Measurements from ENCODE around the gene GRAMD4. TPM values are rescaled to one million over a fixed set of nuclear protein-coding genes. Genes with fewer than 3 reads are reported as not detected.

GRAMD4 gene
- total RNA-seq, 1 donor from 2014 or later, result 24.1 TPM

DNA sequence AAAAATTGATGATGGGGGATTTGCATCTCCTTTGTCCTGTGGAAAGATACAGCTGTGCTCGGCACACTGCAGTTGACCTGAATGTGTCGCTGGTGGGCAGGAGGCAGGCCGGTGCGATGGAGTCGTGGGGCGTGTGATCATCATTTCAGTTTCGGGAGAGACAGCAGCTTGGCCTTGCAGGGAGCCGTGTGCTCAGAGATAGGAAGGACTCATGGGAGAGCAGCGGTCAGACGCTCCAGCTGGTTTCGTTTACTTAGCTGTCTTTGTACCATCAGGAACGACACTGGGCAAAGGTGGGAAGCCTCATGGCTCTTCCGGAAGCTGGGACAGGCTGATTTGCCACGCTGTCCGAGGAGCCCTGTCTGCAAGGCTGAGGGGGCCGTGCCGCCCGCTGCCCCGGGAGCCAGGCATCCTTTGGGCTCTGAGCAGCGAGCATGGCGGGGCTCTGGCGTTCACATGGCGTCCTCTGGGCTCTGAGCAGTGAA, 32.7 kb downstream of the GRAMD4 start:
- DNase-seq (ENCODE audit: extremely low read depth, low read depth, low spot score), result no peak

DNA sequence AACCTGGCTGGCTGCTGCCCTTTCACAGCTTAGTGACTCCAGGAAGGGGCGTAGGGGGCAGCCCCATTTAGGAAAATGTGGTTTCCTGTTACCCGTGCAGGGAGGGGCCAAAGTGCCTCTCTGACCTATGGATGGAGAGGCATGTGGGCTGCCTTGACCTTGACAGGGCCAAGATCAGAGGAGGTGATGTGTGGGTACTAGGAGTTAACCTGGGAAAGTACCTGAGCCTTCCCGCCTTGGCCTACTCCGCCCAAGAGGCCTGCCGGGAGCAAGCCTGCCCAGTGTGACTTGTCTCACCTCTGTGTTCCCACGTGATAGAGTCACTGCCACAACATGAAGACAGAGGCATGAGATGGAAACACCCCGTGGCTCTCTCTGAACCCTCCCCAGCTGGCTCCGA, 33.4 kb downstream of the GRAMD4 start:
- no peak for DNase-seq (ENCODE audit: extremely low read depth, low read depth, low spot score)

DNA sequence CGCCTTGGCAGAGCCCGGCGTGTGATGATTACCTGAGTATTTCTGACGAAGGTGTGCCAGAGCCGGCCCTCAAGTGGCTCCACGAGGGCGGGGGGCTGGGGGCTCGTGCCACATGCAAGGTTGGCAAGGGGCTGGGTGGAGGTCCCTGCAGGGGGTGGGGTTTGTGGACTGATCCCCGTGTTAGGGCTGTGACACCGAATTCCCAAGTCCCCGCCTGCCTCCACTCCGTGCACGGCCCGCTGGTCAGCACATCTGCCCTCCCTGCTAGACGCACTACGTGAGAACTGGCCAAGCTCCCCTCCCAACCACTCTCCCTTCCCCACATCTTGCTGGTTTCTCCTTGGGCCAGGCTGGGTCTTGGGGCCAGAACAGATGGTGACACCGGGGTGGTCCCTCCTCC, 34.2 kb downstream of the GRAMD4 start:
- no peak for DNase-seq (ENCODE audit: extremely low read depth, low read depth, low spot score)

DNA sequence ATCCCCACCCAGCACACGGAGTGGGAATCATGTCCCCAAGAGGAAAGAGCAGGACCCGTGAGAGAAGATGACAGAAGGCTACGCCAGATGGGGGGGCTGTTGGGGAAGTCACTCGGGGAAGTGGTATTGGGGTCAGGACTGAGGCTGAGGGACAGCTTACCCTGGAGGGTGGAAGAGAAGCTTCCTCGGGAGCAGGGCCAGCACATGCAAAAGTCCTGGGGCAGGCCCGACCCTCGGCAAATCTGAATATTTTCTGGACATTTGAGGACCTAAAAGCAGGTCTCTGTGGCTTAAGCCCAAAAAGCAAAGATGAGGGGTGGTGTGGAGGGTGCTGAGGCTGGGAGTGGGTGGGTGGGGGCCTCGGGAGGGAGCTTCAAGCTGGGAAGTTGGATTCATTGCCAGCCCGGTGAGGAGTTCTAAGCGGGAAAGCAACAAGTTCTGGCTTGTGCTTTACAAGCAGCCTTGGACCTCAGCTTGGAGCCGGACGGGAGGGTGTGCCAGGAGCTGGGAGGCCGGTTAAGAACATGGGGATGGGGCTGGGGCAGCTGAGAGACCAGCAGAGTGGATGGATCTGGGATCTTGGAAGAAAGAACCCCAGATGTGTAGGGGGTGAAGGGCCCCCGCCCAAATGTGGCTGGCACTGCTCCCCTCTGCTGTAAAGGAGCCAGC, 34.9 kb downstream of the GRAMD4 start:
- DNase-seq (ENCODE audit: extremely low read depth, low read depth, low spot score), result no peak

DNA sequence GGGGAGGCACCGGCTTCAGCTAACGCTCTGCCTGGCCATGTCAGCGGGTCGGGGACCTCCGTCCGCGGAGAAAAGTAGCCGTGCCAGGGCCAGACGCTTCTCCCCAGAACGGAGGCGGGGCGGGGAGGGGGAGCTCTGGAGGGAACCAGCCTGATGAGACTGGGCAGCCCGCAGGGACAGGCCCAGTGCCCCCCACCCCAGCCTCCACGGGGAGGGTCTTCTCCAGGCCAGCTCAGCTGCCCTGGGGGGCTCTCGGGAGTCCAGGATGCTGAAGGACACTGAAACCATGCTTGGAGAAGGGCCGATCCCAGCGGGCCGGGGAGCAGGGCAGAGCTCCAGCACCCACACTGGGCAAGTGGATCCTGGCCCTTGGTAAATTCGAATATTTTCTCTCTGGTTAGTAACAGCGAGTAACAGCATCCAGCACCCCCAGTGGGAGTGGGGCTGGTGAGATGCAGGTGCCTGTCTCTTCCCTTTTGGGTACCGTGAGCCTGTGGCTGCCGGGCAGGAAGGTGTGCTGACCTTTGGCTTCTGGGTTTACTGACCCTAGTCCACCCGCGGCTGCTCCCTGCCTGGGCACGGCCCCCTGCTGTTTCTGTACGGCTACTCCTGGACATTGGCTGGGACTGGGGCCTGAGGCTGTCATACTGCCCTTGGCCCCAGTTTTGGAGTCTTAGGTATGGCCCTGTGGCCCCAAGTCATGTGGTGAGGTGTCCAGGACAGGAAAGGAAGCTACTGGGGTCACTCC, 35.8 kb downstream of the GRAMD4 start:
- DNase-seq (ENCODE audit: extremely low read depth, low read depth, low spot score), result no peak

DNA sequence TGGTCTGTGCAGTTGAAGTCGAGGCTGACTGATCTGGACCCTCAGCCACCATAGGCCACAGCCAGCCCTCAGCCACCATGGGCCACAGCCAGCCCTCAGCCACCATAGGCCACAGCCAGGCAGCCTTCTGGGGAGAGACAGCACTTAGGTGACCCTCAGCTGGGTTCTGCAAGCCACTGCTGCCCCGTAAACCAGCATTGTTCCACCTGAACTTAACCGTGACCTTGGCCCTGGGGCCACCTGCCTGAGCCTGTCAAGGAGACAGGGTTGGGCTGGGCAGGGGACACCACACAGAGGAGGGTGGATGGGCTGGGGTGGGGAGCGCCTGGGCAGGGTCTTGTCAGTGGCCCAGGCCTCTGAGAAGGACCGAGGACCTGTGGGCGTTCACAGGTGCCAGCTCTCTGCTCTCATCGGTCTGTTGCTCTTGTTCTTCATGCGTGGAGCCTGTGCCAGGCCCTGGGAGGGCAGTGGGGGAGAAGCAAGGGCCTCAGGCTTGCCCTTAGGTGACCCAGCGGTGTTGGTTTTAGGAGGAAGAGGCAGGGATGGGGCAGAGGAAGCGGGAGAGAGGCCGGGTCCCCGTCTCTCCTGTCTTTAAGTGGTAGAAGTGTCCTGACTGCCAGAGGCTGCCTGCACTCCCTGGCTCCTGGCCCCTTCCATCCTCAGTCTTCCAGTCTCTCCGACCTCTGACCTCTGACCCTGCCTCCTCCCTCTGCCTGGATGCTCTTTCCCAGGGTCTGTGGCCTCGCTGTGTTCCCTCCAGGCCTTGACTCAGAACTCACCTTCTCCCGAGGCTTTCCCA, 36.9 kb downstream of the GRAMD4 start:
- no peak for DNase-seq (ENCODE audit: extremely low read depth, low read depth, low spot score)

DNA sequence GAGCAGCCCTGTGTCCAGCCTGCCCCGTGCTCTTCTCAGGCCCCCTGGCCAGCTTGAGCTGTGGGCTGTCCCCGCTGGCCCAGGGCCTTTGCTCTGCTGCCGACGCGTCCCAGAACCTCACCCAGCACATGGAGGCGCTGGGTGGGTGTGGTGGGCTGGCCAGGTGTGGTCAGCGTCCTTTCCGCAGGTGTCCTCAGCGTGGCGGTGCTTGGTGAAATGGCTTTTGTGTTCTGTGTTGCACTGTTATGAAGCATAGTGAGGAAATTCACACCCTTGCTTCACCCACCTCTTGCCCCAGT, 37.4 kb downstream of the GRAMD4 start:
- DNase-seq (ENCODE audit: extremely low read depth, low read depth, low spot score), result no peak

DNA sequence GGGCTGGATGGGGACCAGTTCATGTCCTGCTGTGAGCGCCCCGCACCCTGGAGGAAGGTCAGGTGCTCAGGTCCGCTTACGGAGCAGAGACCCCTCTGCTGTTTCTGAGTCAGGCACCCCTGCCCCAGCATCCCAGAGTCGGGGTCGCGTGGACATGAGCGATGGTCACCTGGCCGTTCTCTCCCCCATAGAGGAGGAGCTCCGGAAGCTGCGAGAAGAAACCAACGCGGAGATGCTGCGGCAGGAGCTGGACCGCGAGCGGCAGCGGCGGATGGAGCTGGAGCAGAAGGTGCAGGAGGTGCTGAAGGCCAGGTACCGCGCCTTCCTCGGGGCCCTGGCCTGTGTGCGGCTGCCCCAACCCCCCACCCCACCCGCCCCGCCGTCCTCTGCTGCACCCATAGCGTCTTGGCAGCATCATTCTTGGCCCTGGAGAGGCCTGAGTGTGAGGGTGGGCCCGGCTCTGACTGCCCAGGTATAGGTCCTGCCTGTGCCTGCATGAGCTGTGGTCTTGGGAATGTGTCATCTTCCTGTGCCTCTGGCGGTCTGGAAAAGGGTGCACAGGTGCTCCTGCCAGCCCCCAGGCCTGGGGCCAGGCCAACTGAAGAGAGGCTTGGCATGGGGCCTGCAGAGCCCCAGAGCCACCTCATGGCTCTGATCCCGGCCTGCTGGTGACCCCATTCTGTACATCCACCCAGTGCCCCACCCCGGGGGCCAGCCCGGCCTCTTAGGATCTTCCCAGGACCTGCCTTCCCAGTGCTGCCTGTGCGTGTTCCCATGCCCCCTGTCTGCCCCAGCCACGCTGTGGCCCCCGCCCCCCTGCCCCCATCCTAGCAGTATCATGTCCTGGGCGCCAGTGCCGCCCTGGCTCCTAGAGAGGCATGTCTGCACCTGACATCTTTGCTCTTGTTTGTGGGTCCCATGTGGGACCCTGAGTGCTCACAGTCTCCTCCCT, 38.1 kb downstream of the GRAMD4 start:
- no peak for DNase-seq (ENCODE audit: extremely low read depth, low read depth, low spot score)

DNA sequence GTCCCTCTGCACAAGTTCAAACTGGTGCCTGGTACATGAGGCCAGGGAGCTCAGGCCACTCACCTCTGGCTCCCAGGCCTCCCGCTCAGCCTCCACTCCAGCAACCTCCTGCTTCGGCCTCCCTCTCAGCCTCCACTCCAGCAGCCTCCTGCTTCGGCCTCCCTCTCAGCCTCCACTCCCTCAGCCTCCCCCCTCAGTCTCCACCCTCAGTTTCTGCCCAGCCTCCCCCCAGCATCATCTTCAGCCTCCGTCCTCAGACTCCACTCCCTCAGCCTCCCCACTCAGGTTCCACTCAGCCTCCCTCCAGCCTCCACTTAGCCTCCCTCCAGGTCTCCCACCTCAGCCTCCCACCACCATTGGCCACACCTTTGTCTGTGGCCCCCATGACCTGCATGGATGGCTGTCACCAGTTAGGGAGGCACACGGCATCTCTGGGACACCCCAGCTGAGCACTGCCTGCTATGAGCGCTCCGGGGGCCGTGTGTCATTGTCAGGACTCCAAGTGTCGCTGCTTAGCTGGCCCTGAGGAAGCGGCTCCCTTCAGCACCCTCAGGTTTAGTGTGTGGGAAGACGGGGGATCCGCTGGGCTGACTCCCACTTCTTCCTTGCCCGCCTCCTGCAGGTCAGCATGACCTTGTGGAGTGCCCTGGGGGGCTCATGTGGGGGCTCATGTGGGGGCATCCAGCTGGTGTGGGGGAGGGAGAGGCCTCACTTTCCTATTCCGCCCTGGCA, 39.0 kb downstream of the GRAMD4 start:
- DNase-seq (ENCODE audit: extremely low read depth, low read depth, low spot score), result no peak

DNA sequence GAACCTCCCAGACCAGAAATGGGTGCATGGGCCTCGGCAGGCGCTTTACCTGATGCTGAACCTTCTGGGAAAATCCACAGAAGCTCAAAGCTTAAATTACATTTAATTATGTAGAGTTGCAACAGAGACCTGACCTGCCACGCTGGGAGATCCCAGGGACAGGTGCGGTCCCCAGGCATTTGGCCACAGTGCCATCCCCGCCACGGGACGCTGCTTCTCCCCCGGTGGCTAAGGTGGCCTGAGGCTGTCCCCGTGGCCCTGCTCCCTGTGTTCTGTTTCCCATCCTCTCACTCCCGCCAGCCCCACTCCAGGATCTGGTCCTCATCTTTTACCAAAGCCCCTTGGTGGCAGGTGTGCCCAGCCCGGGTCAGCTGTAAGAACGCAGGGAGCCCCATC, 39.6 kb downstream of the GRAMD4 start:
- no peak for DNase-seq (ENCODE audit: extremely low read depth, low read depth, low spot score)

DNA sequence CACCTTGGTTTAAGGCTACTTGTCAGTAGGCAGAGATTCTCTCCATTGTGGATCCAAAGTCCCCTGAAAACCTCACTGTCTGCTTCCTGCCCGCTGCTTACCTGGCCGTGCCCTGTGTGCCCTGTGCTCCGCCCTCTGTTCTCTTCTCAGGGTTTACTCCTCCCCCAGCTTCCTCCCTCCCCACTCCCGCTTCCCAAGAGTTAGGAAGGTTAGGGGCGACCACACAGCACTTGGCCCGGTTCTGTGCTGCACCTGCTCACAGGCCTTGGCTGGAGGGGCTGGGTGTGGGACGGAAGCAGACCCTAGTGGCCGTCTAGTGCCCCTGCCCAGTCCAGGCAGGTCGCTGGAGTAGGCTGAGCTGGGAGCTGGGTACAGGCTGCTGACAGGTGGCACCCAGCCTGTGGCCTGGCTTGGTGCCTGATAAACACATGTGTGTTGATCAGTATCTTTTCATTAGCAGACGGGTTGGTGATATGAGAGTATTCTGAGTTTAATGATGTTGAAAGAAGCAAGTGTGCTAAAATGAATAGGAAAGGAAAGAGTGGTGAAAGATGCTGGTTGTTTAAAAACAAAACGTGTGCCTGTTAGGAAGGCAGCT, 40.5 kb downstream of the GRAMD4 start:
- no peak for DNase-seq (ENCODE audit: extremely low read depth, low read depth, low spot score)

DNA sequence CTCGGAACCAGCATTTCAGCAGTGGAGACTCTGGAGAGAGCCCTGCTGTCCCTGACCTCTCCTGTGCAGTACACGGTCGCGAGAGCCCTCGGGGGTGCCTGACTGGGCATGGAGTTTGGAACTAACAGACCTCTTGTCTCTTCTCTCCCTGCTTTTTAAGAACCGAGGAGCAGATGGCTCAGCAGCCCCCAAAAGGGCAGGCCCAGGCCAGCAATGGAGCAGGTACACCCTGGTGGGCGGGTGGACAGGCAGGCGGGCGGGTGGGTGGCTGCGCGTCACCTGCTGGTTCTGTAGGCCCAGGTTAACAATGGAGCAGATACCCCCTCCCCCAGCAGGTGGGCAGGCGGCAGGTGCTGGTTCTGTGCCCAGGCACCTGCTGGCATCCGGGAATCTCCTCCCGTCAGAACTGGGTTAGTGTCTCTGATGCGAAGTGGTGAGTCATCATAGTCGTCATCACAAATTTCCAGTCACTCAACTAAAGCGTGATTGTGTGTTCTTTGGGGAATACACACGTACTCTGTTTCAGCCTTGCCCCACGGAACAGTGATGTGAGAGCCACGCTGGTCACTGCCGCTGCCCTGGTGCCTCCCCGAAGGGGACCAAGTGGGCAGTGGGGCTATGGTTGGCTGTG, 41.1 kb downstream of the GRAMD4 start:
- no peak for DNase-seq (ENCODE audit: extremely low read depth, low read depth, low spot score)

DNA sequence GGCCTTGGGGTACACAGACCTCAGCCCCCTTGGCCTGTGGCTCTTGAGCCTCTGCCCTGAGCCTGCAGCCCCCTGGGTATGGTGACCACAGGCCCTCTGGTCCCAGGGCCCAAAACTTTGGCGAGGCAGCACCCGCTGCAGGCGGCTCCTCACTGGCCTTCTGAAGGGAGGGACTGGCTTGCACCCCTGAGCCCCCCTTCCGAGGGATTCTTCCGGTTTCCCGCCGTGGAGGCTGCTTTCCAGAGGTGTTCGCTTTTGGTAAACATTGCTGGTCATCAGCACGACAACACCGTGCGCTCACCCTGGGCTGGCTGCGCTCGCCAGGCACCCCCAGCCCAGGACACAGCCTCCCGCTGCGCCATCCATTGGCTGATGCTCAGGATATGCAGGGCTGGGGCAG, 42.0 kb downstream of the GRAMD4 start:
- DNase-seq (ENCODE audit: extremely low read depth, low read depth, low spot score), result no peak

DNA sequence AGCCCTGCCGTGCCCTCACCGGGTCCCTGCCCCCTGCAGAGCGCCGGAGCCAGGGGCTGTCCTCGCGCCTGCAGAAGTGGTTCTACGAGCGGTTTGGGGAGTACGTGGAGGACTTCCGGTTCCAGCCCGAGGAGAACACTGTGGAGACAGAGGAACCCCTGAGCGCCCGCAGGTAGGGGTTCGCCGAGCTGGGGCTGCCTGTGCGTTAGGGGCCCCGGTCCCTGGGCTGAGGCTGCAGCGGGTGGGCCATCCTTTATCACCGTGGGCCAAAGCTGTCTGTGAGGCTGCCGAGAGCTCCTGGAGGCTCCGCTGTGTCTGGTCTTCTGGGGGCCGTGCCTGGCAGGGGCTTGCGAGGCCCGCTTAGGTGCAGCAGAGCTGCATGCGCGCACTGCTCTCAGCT, 42.8 kb downstream of the GRAMD4 start:
- DNase-seq (ENCODE audit: extremely low read depth, low read depth, low spot score), result no peak

DNA sequence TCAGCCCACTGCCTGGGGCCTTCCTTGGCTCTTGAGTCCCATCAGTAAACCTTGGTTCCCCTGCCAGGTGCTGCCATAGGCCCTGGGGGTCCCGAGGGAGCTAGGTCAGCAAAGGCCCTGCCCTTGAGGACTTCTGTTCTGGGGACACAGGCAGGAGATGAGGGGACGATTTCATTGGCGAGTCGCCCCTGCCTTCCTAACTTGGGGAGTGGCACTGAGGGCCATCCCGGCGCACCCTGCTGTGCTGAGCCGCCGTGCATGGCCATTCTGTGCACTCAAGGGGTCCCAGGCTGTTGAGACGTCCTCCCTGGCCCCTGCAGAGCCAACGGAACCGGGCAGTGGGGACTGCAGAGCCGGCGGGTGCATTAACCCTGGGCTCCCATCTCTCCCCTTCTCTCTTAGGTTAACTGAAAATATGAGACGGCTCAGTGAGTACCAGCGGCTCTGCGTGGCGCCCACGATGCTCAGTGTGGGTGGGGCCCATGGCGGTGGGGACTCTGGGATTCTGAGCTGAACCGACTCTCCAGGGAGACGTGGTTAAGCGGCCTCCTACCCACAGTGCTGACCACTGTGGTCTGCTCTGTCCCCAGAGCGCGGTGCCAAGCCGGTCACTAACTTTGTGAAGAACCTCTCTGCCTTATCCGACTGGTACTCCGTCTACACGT, 43.4 kb downstream of the GRAMD4 start:
- no peak for DNase-seq (ENCODE audit: extremely low read depth, low read depth, low spot score)

DNA sequence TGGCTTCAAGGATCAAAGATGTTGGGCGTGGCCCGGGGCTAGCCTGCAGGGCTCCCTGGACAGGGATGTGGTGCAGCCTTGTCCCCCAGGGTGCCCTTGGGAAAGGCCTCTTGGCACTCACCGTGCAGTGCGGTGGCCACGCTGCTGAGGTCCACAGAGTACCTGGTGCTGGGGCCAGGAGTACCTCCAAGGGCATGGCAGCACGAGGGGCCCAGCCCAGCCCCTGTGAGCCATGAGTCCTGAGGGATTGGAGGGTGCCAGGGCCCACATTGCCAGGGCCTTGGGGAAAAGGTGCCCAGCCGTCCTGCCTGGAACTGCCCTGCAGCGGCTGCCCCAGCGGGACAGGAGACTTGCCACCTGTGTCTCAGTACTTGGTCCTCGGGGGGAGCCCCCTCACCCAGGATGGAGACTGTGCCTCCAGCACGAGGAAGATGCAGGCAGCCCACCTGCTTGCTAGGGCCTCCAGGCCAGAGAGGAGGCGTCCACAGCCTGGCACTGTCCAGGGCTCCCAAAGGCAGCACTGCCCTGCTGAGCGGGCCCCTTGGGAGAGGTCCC, 44.2 kb downstream of the GRAMD4 start:
- DNase-seq (ENCODE audit: extremely low read depth, low read depth, low spot score), result no peak

DNA sequence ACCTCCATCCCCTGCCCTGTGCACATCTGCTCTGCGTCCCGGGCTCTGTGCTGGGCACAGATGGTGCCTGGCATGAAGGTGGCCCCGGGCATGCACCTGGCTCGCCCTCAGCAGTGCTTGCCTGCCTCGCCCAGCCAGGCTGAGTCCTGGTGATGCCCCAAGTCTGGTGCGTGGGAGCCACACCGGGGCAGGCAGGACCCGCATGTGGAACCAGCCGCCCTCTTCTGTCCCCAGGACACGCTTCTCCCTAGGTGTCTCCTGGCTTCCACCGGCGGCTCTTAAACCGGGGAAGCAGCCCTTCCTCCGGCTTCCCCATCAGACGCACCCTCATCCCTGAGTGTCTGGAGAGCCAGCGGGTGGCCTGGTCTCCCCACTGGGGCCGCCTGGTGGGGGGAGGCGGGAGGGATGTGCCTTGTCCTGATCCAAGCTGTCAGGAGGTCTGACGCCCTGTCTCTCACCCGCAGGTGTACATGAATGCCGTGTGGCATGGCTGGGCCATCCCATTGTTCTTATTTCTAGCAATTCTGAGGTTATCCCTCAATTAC, 45.0 kb downstream of the GRAMD4 start:
- DNase-seq (ENCODE audit: extremely low read depth, low read depth, low spot score), result no peak

DNA sequence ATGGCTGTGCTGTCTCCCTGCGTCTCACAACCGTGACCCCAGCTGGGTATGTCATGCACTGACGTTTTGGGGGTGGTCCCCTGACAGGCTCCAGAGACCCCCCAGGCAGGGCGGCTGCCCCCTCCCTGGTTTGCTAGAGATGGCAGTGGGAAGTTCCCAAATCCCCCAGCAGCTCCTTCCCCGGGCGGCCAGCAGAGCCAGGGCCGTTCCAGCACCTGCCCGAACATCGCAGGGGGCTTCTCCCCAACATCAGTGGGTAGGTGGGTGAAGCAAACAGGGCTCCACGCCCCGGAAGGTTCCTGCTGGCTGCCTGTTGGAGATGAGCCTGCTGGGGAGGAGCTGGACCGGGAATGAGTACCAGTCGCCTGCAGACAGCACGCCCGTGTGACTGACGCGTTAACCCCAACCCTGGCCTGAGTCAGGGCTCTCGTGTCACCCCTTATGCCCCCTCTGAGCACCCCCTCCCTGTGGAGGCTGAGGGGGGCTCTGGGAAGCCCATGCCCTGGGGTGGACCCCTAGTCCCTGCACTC, 45.6 kb downstream of the GRAMD4 start:
- no peak for DNase-seq (ENCODE audit: extremely low read depth, low read depth, low spot score)

All from glomerular endothelial cell (primary cell).